HG03280 (cell line): Measurements from ENCODE around the gene HLA-B.

Experiments used
- ATAC-seq: cut with Tn5 transposase; IDR thresholded peaks from one replicate; pipeline ENCODE4 v1.9.1; 2021; ENCODE audit warnings: mild to moderate bottlenecking, moderate library complexity; ENCODE audit not compliant: unreplicated experiment

HLA-B gene

DNA sequence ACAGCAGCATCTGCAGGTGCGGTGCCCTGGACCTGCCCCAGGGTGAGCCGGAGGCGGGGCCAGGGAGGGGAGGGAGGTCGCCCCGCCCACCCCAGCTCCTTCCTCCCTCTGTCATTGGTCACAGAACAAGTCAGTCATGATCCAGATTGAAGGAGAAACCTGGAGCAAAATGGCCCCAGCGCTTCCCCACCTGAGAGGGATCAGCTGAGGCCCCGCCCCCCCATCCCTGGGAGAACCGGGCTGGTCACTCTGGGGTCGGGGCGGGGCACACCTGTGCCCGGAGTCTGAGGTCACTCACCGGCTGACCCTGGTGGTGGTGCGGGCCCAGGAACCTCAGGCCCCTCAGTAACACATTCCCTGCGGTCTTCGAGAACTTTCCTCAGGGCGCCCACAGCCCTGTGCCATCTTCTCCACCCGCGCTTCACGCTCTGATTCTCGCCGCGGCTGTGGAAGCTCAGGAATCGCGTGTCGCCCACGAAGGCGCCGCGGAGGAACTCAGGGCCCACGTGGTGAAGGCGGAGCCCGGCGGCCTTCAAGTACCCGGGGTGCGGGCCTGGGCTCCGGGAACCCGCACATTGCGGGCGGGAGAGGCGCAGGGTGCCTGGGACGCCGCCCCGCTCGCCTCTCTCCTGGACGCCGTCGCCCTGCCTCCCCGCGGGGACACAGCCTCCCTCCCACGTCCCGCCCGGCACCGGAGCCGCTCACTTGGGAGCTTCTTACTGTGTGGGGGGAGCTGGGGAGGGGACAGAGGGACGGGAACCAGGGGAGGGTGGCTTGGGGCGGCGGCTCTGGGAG is 48.7 kb downstream of the HLA-B start:
- no peak for ATAC-seq

DNA sequence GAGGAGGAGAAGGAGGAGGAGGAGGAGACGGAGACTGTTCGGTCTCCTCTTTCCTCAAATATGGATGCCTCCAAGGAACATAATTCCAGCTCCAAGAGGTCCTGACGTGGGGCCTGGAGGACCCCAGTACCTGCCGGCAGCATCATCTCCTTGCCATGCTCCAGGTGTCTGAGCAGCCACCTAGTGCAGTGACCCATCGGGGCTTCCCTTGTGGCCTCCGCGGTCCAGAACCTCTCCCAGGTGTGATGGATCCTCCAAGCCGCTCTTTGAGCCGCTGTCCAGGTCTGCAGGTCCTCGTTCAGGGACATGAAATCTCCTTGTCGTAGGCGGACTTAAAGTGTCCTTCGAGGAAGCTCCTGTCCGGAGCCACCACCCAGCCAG is 49.3 kb downstream of the HLA-B start:
- ATAC-seq, result no peak

- ATAC-seq, result no peak
These were observed 51.2 kb downstream of the HLA-B start for GRCh38 chr6:31305703-31306219.

DNA sequence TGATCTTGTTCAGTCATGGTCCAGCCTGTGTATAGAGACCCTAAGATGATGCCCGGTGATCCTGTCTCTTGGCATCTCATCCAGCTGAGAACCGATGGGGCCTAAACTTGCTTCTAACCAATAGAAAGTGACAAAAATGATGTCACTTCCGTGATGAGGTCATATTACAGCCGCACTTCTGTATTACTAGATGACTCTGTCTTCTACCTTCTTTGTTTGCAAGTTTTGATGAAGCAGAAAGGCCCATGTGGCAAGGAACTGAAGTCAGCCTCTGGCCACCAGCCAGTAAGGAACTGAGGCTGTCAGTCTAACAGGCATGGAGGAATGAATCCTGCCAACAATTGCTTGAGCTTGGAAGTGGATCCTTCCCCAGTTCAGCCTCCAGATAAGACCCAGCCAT is 52.3 kb downstream of the HLA-B start:
- no peak for ATAC-seq
